HEK293 (cell line): Measurements from ENCODE around the gene KCNC4.

Source experiments
- CTCF ChIA-PET: fragments of 350-600 bp; formaldehyde crosslinking; extraction: SDS; loops from one replicate; lab custom pipeline; 2021; ENCODE audit warnings: antibody characterized with exemption; lab: Yijun Ruan, JAX
- POLR2A ChIA-PET: fragments of 300-600 bp; formaldehyde crosslinking; extraction: SDS; loops from one replicate; lab custom pipeline; 2020; ENCODE audit warnings: antibody characterized with exemption, inconsistent platforms; lab: Yijun Ruan, JAX
- H3K27ac ChIP-seq: fragments of 200-500 bp; sonication (Bioruptor generic); 2 replicates; pipeline ENCODE4 v1.5.1; 2014; ENCODE audit warnings: low read depth, low read length, control low read depth, inconsistent platforms; ENCODE audit errors: extremely low read depth
- H3K36me3 ChIP-seq, 2 experiments: fragments of 200-500 bp in 1 of 2; sonication (Bioruptor generic) in 1 of 2; 1 replicate in 1 of 2; 2 replicates in 1 of 2; pipeline ENCODE4 v1.5.1; 2014 to 2017; ENCODE audit warnings: inconsistent platforms in 2 of 2, low read length in 2 of 2; ENCODE audit not compliant: control insufficient read depth in 2 of 2, insufficient read depth in 1 of 2
- H3K4me1 ChIP-seq: fragments of 200-500 bp; sonication (Bioruptor generic); 2 replicates; pipeline ENCODE4 v1.5.1; 2014; ENCODE audit warnings: mild to moderate bottlenecking, low read length, inconsistent platforms; ENCODE audit not compliant: control insufficient read depth, insufficient read depth
- H3K4me3 ChIP-seq: 2 replicates; pipeline ENCODE4 v1.5.1; 2011; ENCODE audit warnings: low read depth, mild to moderate bottlenecking, control low read depth, low read length, moderate library complexity
- H3K9me3 ChIP-seq: fragments of 200-500 bp; sonication (Bioruptor generic); 2 replicates; pipeline ENCODE4 v1.5.1; 2014; ENCODE audit warnings: low read depth, low read length, inconsistent platforms; ENCODE audit not compliant: control insufficient read depth, insufficient read depth
- GLIS1 ChIP-seq: fragments of 450-650 bp; formaldehyde crosslinking; IDR thresholded peaks from 2 replicates; pipeline ENCODE4 v1.5.1; 2016; ENCODE audit warnings: missing biosample characterization, missing genetic modification characterization
- SETDB1 ChIP-seq: IDR thresholded peaks from one replicate; pipeline ENCODE4 v1.6.1; 2017; ENCODE audit warnings: mild to moderate bottlenecking, low read length, moderate library complexity, mixed read lengths; ENCODE audit not compliant: insufficient read length
- ZBTB17 ChIP-seq: fragments of 450-650 bp; formaldehyde crosslinking; IDR thresholded peaks from 2 replicates; pipeline ENCODE4 v1.5.1; 2016; ENCODE audit warnings: missing biosample characterization, missing genetic modification characterization
- ZBTB20 ChIP-seq: fragments of 450-650 bp; formaldehyde crosslinking; IDR thresholded peaks from 2 replicates; pipeline ENCODE4 v1.5.1; 2016; ENCODE audit warnings: missing biosample characterization, missing genetic modification characterization
- ZIC2 ChIP-seq: fragments of 450-650 bp; formaldehyde crosslinking; IDR thresholded peaks from 2 replicates; pipeline ENCODE4 v1.5.1; 2016; ENCODE audit warnings: missing biosample characterization, missing genetic modification characterization
- ZNF2 ChIP-seq: fragments of 450-650 bp; formaldehyde crosslinking; IDR thresholded peaks from 2 replicates; pipeline ENCODE4 v1.5.1; 2016; ENCODE audit warnings: missing biosample characterization, missing genetic modification characterization
- ZNF202 ChIP-seq: fragments of 450-650 bp; formaldehyde crosslinking; IDR thresholded peaks from 2 replicates; pipeline ENCODE4 v1.5.1; 2016; ENCODE audit warnings: missing biosample characterization, missing genetic modification characterization, borderline replicate concordance
- ZNF24 ChIP-seq: fragments of 450-650 bp; formaldehyde crosslinking; IDR thresholded peaks from 2 replicates; pipeline ENCODE4 v1.5.1; 2016; ENCODE audit warnings: missing biosample characterization, missing genetic modification characterization
- ZNF366 ChIP-seq: fragments of 450-650 bp; formaldehyde crosslinking; conservative IDR thresholded peaks from 2 replicates; pipeline ENCODE4 v1.5.1; 2016; ENCODE audit warnings: missing biosample characterization, missing genetic modification characterization
- ZNF629 ChIP-seq: fragments of 450-650 bp; formaldehyde crosslinking; IDR thresholded peaks from 2 replicates; pipeline ENCODE4 v1.5.1; 2017; ENCODE audit warnings: missing biosample characterization, missing genetic modification characterization
- ZNF654 ChIP-seq: fragments of 450-650 bp; formaldehyde crosslinking; IDR thresholded peaks from 2 replicates; pipeline ENCODE4 v1.5.1; 2016; ENCODE audit warnings: low read depth, missing biosample characterization, missing genetic modification characterization
- ZNF660 ChIP-seq: fragments of 450-650 bp; IDR thresholded peaks from 2 replicates; pipeline ENCODE4 v1.5.1; 2018; ENCODE audit warnings: missing biosample characterization, mild to moderate bottlenecking, missing genetic modification characterization
- ZNF747 ChIP-seq: fragments of 450-650 bp; formaldehyde crosslinking; IDR thresholded peaks from 2 replicates; pipeline ENCODE4 v1.5.1; 2016; ENCODE audit warnings: missing biosample characterization, missing genetic modification characterization
- ZXDB ChIP-seq: fragments of 450-650 bp; formaldehyde crosslinking; IDR thresholded peaks from 2 replicates; pipeline ENCODE4 v1.5.1; 2016; ENCODE audit warnings: missing biosample characterization, missing genetic modification characterization
- TF ChIP-seq, protein P1 (sequence below): fragments of 450-650 bp; formaldehyde crosslinking; IDR thresholded peaks from 2 replicates; pipeline ENCODE4 v1.5.1; 2016; ENCODE audit warnings: missing biosample characterization, missing genetic modification characterization
- TF ChIP-seq, protein P2 (sequence below): fragments of 450-650 bp; formaldehyde crosslinking; IDR thresholded peaks from 2 replicates; pipeline ENCODE4 v1.5.1; 2016; ENCODE audit warnings: missing biosample characterization, missing genetic modification characterization
- TF ChIP-seq, protein P3 (sequence below): fragments of 450-650 bp; IDR thresholded peaks from 2 replicates; pipeline ENCODE4 v1.5.1; 2018; ENCODE audit warnings: missing biosample characterization, missing genetic modification characterization

KCNC4 gene

DNA sequence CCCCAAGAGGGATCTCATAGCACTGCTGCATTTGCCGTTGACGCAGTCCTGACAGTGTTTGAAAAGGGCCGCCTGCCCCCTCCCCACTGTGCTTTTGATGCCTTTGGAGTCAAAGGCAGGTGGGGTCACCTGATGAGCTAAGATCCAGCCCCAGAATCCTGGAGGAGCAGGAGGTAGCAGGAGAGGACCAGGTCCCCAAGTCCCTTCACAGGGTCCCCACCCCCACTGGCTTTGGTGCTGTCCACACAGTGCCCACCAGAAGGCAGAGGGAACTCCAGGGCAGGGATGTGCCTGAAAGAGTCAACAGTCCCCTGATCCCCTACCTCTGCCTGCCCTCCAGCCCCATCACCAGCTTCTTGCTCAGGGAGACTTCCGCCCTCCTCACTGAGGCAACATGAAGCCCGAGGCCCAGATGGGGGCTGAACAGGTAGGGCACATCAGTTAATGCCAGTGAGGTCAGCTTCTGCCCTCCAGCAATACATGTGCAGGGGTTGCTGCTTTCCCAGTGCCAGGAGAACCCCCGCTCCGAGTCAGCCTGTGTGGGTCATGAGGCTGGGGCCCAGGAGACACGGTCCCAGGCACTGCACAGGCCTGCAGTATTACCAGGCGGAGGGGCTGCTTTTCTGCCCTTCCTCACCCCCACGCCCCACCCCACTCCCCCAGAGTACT is 8.8 kb upstream of the KCNC4 start:
- CTCF ChIA-PET: interaction anchor here (0.5 to 20.2 kb wide), 9 partner anchors 25 to 296 kb away, joined by 3 to 662 read pairs (median 8); no protein-coding TSS in a partner anchor
- no peak overlapping the region for H3K4me3 ChIP-seq
- no peak overlapping the region for H3K27ac ChIP-seq
- no peaks in the 10 kb centered on the region for H3K4me1 ChIP-seq
- TF ChIP-seq ZBTB20 (tag by site-specific recombination) (peak; percentile 50), ZNF747 (tag by site-specific recombination) (no peak)
- TF ChIP-seq, all 188 proteins: peak for 1
- Histone ChIP-seq H3K36me3 (no peaks in the 10 kb centered on the region), H3K9me3 (no peaks in the 10 kb centered on the region)
- POLR2A ChIA-PET: interaction anchor here (0.7 kb wide), 1 partner anchor 25 kb away, joined by 3 read pairs; no protein-coding TSS in a partner anchor

DNA sequence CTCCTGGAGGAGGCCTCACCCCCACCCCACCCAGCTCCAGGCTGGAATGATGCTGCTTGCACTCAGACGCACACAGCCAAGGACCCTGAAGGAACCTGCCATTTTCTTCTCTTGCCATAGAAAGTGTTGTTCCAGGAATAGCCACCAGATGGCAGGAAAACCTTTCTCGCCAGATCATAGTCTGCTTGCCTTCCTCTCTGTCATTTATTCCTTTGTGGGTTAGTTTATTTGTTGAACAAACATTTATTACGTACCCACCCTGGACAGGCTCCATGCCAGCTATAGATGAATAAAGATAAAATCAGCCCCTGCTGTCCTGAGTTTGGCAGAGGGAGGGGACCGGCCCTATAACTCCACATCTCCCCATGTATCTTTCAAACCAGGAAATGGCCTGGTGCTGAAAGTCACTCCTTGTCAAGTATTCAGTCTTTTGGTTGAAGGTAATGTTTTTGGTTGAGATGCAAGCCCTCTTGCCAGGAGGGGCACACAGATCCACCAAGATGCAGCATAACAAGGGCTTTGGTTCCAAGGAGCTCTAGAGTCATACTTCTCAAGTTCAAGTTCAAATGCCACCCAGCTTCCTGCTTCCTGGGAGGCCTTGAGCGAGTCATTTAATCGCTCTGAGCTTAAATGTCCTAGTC is 7.0 kb upstream of the KCNC4 start:
- Histone ChIP-seq H3K4me1 (no peaks in the 10 kb centered on the region), H3K4me3 (no peak overlapping the region), H3K36me3 (no peaks in the 10 kb centered on the region), H3K27ac (no peak overlapping the region), H3K9me3 (no peaks in the 10 kb centered on the region)
- ChIA-PET POLR2A (interaction anchor here (0.5 to 1.1 kb wide), 2 partner anchors 136 to 197 kb away, joined by 3 read pairs; partner anchors contain the start of gene RBM15), CTCF (interaction anchor here (0.6 to 20.2 kb wide), 46 partner anchors 9 to 581 kb away, joined by 3 to 662 read pairs (median 4); partner anchors contain the start of genes PROK1 and RBM15)
- TF ChIP-seq, protein P1, sequence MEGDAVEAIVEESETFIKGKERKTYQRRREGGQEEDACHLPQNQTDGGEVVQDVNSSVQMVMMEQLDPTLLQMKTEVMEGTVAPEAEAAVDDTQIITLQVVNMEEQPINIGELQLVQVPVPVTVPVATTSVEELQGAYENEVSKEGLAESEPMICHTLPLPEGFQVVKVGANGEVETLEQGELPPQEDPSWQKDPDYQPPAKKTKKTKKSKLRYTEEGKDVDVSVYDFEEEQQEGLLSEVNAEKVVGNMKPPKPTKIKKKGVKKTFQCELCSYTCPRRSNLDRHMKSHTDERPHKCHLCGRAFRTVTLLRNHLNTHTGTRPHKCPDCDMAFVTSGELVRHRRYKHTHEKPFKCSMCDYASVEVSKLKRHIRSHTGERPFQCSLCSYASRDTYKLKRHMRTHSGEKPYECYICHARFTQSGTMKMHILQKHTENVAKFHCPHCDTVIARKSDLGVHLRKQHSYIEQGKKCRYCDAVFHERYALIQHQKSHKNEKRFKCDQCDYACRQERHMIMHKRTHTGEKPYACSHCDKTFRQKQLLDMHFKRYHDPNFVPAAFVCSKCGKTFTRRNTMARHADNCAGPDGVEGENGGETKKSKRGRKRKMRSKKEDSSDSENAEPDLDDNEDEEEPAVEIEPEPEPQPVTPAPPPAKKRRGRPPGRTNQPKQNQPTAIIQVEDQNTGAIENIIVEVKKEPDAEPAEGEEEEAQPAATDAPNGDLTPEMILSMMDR (tag by site-specific recombination): peak; percentile 79
- TF ChIP-seq SETDB1 (no peak), ZNF660 (tag by site-specific recombination) (peak; percentile 72), ZNF629 (tag by site-specific recombination) (peak; percentile 49; the same call in 1 of the 2 replicates), ZNF654 (tag by site-specific recombination) (peak; percentile 85), ZNF202 (tag by site-specific recombination) (no peak), ZNF2 (0 out of 2 replicates have a peak, but pooled peaks have one; percentile 29), ZNF24 (tag by site-specific recombination) (0 out of 2 replicates have a peak, but pooled peaks have one; percentile 42), ZIC2 (tag by site-specific recombination) (0 out of 2 replicates have a peak, but pooled peaks have one; percentile 29), ZBTB17 (tag by site-specific recombination) (peak; percentile 56), ZXDB (peak; percentile 58; the same call in 1 of the 2 replicates), ZNF366 (tag by site-specific recombination) (peak; percentile 70), ZBTB20 (tag by site-specific recombination) (peak; percentile 16; the same call in 1 of the 2 replicates), GLIS1 (tag by site-specific recombination) (peak; percentile 59; the same call in 1 of the 2 replicates)
- TF ChIP-seq, protein P2, sequence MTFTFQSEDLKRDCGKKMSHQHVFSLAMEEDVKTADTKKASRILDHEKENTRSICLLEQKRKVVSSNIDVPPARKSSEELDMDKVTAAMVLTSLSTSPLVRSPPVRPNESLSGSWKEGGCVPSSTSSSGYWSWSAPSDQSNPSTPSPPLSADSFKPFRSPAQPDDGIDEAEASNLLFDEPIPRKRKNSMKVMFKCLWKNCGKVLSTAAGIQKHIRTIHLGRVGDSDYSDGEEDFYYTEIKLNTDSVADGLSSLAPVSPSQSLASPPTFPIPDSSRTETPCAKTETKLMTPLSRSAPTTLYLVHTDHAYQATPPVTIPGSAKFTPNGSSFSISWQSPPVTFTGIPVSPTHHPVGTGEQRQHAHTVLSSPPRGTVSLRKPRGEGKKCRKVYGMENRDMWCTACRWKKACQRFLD (tag by site-specific recombination): no peak
- TF ChIP-seq, protein P3, sequence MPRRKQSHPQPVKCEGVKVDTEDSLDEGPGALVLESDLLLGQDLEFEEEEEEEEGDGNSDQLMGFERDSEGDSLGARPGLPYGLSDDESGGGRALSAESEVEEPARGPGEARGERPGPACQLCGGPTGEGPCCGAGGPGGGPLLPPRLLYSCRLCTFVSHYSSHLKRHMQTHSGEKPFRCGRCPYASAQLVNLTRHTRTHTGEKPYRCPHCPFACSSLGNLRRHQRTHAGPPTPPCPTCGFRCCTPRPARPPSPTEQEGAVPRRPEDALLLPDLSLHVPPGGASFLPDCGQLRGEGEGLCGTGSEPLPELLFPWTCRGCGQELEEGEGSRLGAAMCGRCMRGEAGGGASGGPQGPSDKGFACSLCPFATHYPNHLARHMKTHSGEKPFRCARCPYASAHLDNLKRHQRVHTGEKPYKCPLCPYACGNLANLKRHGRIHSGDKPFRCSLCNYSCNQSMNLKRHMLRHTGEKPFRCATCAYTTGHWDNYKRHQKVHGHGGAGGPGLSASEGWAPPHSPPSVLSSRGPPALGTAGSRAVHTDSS (tag by site-specific recombination): peak; percentile 86
